HG03469 (cell line): ENCODE data around the gene DRAM1.
"Not testable (repeated sequence)": the region's sequence is repeated elsewhere in the genome, so short reads cannot be mapped to it uniquely, and the experiment has no call there.

Experiments used
- ATAC-seq: cut with Tn5 transposase; IDR thresholded peaks from one replicate; pipeline ENCODE4 v1.9.1; 2021; ENCODE audit warnings: mild to moderate bottlenecking, moderate library complexity, moderate number of reproducible peaks; ENCODE audit not compliant: unreplicated experiment

DRAM1 gene

GRCh38 chr12:101858361-101858760 lies 19.0 kb upstream of the DRAM1 start:
- no peak for ATAC-seq

DNA sequence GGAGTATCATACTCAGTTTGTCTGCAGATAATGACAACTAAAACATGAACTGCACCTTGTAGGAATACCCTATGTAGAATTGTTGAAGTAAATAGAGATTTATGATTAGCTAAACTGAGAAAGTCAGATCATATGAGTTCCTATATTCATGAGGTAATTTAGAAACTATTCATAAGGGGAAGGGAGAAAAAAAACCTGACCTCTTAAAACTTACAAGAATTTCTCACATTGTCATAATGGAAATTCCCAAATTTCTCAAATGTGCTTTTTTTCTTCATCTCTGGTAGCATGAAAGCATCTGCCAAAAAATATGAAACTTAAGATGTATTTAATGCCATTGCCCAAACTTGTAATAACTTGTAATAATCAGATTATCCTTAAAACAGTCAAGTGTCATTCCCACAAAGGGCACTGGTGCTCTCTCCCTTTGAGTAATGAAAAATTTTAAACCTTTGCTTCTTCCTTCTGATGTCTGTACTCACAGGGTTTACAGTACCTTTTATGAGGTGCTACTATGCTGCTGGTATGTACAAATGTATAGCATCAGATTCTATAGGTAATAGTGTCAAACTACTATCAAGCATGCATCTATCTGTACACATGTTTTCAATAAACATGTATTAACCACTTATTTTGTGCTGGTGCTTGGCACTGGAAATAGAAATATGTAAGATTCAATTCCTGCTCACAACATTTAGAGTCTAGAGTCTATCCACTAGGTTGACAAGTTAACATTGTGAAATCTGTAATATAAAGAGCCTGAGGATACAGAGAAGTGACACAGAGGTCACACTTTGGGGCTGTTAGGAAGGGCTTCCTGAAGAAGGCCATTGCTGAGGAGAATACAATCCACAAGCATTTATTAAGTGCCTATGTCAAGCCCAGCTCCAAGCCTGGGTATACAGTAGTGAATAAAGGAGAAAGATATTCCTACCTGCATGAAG lies 17.4 kb upstream of the DRAM1 start:
- no peak for ATAC-seq

DNA sequence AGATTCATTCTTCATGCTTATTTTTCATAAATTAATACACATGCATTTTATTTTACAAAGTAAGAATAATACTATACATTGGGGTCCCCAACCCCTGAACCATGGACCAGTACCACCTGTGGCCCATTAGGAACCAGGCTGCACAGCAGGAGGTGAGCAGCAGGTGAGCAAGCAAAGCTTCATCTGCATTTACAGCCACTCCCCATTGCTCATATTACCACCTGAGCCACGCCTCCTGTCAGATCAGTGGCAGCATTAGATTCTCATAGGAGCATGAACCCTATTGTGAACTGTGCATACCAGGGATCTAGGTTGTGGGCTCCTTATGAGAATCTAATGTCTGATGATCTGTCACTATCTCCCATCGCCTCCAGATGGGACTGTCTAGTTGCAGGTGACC lies 15.7 kb upstream of the DRAM1 start:
- not testable (repeated sequence) for ATAC-seq

- ATAC-seq: no peak
Measured at GRCh38 chr12:101862245-101862644, 15.1 kb upstream of the DRAM1 start.

DNA sequence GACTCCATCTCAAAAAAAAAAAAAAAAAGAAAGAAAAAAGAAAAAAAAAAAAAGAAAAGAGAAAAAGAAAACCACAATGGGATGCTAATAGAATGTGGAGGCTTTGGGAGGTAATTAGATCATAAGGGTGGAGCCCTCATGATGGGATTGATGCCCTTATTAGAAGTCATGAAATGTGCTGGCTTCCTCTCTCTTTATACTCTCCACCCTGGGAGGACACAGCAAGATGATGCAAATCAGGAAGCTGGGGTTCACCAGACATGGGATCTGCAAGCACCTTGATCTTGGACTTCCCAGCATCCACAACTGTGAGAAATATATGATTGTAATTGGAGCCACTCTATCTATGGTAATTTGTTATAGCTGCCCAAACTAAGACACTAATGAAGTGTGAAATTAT lies 13.4 kb upstream of the DRAM1 start:
- no peak for ATAC-seq

DNA sequence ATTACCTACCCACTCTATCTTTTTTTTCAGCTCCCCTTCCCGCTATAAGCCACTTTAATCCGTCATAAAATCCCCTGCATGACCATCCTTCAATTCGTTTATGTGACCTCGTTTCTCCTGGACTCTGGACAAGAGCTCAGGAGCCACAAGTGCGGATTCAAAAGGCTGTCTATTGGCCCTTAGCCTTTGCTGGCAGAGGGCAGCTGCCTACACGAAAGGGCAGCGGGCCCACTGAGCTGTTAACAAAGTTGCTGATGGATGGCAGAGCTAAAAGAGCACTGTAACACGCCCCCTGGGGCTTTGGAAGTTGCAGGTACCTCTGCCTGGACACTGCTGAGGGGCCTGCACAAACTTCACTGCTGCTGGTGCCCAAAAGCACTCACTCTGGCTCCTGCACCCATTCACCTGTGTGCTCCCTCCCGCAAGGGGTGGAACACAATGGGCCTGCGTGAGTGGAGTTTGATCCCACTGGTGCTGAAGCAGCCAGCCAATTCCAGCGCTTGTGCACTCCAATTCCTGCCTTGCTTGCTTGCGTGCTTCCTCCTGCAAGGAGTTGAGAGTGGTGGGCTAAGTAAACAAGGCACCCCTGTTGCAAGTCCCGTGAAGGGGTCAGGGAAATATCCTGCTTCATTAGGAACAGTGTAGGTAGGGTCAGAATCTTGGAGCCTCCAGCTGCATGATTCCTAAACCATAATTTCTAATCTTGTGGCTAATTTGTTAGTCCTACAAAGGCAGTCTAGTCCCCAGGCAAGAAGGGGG lies 10.6 kb upstream of the DRAM1 start:
- no peak for ATAC-seq

DNA sequence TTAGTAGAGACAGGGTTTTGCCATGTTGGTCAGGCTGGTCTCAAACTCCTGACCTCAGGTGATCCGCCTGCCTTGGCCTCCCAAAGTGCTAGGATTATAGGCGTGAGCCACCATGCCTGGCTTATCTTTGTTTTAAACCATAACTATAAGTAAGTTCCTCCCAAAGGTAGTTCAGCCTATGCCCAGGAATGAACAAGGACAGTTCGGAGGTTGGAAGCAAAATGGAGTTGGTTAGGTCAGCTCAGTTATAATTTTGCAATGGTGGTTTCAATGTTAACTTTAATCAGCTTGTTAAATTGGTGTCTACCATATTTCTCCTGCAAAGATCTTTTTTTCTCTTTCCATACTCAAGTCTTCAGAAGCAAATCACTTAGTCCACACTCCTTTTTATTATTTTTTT lies 9.8 kb upstream of the DRAM1 start:
- ATAC-seq: not testable (repeated sequence)

GRCh38 chr12:101870925-101871324 lies 6.5 kb upstream of the DRAM1 start:
- ATAC-seq: no peak

DNA sequence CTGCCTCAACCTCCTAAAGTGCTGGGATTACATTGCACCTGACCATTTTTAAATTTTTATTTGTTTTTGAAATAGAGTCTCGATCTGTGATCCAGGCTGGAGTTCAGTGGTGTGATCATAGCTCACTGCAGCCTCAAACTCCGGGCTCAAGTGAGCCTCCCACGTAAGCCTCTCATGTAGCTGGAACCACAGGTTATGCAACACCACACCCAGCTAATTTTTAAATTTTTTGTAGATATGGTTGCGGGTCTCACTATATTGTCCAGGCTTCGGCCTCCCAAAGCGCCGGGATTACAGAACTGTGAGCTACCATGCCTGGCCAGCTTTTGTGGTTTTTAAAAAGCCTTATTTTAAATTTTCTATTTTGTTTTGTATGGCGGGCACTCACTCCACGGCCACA lies 2.2 kb upstream of the DRAM1 start:
- no peak for ATAC-seq

DNA sequence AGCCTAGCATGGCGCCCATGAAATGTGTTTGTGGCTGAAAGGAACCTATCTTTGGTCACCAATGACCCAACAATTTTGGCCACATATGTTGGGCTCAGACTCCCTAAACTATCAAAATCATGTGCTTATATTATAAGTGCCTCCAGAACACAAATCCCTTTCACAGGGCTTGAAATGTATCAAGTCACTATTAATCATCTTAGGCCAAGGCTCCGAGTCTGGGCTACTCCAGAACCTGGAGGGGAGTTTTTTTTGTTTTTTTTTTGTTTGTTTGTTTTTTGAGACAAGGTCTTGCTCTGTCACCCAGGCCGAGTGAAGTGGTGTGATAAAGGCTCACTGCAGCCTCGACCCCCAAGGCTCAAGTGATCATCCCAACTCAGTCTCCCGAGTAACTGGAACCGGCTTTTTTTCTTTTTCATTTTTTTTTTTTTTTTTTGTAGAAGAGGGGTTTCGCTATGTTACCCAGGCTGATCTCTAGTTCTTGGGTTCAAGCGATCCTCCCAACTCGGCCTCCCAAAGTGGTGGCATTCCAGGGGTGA lies 989 bp upstream of the DRAM1 start:
- ATAC-seq: no peak

DNA sequence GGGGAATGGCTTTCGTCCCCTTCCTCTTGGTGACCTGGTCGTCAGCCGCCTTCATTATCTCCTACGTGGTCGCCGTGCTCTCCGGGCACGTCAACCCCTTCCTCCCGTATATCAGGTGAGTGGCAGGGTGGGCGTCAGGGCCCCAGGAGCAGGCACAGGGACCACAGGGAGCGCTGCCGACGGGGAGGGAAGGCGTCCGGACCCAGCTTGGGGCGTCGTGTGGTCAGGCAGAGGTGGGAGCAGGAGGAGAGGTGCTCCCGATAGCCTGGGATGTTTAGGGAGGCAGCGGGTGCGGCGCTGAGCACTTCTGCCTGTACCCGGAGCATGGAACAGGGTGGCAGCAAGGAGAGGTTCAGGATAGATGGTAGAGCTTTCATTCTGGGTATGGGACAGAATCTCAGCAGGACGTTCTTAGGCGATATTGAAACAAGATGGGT lies 444 bp downstream of the DRAM1 start:
- no peak for ATAC-seq

DNA sequence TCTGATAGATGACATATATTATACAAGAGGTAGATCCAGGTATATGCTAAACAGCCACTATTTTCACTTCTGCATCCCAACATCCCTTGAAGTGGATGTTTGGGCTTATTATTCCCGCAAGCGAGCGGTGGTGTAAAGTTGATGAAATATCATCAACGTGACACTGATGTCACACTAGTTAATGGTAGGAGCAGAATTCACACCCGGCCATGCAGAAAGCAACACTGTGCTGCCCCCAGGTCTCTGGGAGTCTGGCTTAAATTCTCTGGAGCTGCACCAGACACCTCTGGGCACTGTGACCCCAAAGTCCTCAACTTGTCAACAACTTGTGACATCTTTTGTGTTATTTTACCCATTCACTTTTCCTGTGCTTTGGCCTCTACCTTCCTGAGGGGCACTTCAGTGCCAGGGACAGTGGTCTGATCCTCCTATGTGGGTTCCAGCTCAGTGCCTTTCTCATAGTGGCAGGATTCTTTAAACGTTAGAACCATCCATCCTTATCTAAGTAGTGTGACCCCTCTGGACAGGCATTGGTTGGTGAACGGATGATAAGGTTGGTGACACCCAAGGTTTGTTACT lies 952 bp downstream of the DRAM1 start:
- ATAC-seq: no peak

DNA sequence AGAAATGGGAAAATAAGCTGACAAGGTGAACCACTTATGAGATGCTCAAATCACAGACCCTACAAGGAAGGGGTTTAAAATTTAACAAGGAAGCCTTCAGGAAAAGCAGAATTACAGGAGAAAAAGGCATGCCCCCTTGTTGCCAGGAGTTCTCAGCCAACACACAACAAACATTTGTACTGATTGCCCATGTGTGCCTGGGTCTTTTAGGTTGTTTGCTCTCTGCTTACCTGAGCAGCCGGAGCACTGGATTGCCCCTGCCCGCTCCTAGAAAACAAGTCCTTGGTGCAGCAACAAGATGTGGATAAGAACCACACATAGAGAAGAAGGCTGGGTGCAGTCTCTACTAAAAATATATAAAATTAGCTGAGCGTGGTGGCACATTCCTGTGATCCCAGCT lies 3.4 kb downstream of the DRAM1 start:
- no peak for ATAC-seq

DNA sequence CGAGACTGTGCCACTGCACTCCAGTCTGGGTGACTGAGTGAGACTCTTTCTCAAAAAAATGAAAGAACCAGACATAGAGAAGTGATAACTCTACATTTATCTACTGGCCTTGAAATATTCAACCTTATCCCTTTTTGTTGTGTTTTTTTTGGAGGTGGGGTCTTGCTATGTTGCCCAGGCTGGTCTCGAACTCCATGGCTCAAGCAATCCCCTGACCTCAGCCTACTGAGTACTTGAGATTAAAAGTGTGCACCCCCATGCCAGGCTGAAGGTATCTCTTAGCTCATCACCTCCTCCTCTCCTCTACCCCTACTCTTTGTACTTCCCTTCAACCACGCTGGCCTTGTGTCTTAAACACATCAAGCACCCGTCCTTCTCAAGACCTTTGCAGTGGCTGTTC lies 3.8 kb downstream of the DRAM1 start:
- no peak for ATAC-seq

- ATAC-seq: no peak
Measured at GRCh38 chr12:101884174-101884573, 6.8 kb downstream of the DRAM1 start.

DNA sequence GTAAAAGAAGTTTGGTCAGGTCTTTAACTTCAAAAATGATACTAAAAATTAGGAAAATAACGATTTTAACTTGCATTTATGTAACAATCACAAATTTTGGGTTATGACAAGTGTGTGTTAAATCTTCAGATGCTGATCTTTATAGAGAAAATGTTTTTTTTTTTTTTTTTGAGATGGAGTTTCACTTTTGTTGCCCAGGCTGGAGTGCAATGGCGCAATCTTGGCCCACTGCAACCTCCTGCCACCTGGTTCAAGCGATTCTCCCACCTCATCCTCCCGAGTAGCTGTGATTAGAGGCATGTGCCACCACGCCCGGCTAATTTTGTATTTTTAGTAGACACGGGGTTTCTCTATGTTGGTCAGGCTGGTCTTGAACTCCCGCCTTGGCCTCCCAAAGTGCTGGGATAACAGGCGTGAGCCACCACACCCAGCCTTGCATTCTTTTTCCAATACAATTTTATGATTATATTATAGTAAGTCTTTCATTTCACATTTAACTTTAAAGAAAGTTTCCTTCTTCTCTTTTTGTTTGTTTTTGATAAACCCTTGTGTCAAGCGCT lies 7.5 kb downstream of the DRAM1 start:
- not testable (repeated sequence) for ATAC-seq

- no peak for ATAC-seq
Measured at GRCh38 chr12:101885912-101886561, 8.7 kb downstream of the DRAM1 start.

GRCh38 chr12:101889211-101889752 lies 11.9 kb downstream of the DRAM1 start:
- ATAC-seq: no peak

DNA sequence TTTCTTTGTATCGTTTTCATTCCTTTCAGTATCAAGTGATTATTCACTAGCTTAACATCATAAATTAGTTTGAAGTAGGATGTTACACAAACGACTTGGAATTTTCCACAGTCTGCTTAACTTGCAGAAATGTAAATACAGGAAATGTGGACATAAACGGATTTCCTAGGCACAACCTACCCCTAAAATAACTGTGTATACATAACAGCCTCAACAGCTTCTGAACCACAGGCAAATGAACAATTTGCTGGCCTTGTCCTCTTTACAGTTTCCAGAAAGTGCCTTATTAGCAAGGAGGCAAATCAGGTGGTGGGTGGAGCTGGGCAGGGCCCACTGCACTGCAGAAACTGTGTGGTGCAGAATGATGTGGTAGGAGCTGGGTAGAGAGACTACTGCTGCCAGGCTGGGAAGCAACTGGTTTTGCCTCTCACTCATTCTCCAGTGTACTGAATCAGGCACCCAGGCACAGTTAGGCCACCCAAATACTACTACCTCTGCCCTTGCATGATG lies 14.1 kb downstream of the DRAM1 start:
- ATAC-seq: peak; percentile 88

DNA sequence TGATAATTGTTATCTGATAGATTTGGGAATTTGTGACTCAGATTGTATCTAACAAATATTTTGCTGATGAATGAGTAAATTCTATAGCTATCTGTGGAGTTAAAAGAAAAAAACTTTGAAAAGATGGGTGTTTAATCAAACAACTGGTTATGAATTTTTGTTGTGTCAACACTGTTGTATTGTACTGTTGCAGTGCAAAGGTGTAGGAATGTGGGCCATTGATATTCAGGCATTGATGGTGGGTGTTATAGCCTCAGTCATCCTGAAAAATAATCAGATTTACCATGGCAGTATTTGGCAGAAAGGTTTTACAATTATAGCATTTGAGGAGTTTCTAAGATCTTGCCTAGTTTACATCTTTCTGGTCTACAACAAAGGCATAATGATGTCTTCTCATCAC lies 15.4 kb downstream of the DRAM1 start:
- no peak for ATAC-seq
